Measurements from ENCODE around the gene CACNA2D1.

CACNA2D1 gene

DNA sequence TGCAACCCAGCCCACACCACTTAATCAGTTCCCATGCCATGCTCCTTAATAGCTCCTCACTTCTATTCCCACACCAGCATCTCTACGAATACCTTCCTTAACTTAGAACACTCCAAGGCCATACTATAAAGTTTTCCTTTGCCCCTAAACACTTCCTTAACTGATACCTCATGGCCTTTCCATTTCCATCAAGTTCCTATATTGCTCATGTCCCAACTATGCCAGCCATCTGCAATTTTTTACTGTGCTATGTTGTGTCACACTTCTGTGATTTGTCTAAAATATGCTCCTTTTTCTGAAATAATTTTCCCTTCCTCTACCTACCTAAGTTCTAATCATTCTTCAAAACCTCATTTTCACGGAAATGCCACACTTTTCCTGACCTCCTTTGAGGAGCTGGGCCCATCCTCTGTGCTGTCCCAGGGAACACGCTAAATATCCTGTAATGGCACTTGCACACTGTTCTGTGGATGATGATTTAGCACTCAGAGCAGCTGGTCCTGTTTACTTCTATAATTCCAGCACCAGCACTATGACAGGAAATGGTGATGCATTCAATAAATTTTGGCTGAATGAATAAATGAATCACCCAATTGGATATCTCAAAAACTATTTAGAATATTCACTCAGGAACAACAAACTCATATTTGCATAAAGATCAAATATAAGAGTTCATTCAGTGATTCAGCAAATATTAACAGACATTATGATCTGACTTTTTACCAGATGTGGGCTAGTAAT lies 407.3 kb downstream of the CACNA2D1 start:
- no peak for TF ChIP-seq FOXP2 (optimal IDR thresholded peaks at IDR 0.05; ENCODE audit: borderline replicate concordance, extremely low read depth, extremely low read length, insufficient read depth)
- no peak for TF ChIP-seq REST (IDR thresholded peaks at IDR 0.05; ENCODE audit: insufficient read depth in 1 of 2, low read depth in 2 of 2, low read length in 2 of 2)
- TF ChIP-seq POLR2AphosphoS5 (IDR thresholded peaks at IDR 0.05; ENCODE audit: low read depth, low read length), result no peak
- no peak for TF ChIP-seq TAF1 (IDR thresholded peaks at IDR 0.05; ENCODE audit: borderline replicate concordance, insufficient read depth, low read length)
- no peak for TF ChIP-seq SIN3A (IDR thresholded peaks at IDR 0.05; ENCODE audit: borderline replicate concordance, insufficient read depth, low read length)

DNA sequence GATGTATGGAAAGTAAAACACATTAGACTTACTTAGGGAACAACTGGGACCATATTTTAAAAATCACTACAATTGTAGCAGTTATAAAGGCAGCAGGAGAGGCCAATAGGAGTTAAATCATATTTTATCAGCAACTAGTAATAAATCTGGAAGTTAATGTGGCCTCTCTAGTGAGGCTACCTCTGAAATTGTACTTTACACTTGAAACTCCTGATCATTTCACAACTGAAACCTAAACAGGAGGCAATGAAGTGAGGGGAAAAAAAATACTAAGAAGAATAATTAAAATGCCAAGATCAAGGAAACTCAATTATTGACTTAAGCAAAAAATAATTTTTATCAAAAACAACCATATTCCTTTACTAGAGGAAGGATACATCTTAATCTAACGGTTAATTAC lies 408.1 kb downstream of the CACNA2D1 start:
- no peak for TF ChIP-seq POLR2AphosphoS5 (IDR thresholded peaks at IDR 0.05; ENCODE audit: low read depth, low read length)
- TF ChIP-seq FOXP2 (optimal IDR thresholded peaks at IDR 0.05; ENCODE audit: borderline replicate concordance, extremely low read depth, extremely low read length, insufficient read depth), result no peak
- TF ChIP-seq TAF1 (IDR thresholded peaks at IDR 0.05; ENCODE audit: borderline replicate concordance, insufficient read depth, low read length), result no peak
- no peak for TF ChIP-seq REST (IDR thresholded peaks at IDR 0.05; ENCODE audit: insufficient read depth in 1 of 2, low read depth in 2 of 2, low read length in 2 of 2)
- no peak for TF ChIP-seq SIN3A (IDR thresholded peaks at IDR 0.05; ENCODE audit: borderline replicate concordance, insufficient read depth, low read length)

DNA sequence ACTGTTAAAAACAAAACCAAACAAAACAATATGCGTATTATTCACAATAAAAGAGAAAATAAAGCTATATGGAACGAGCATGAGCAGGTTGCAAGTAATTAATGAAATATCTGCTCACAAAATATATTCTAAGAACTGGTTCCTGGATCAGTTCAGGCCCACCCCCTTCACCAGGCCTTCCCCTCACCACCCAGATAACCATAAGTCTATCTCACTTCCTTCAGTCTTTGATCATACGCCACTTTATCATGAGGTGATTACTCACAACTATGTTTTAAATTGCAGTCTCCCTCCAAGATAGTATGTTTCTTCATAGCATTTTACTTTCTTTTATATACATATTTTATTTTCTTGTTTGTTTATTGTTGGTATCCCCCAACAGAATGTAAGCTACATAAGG lies 410.7 kb downstream of the CACNA2D1 start:
- TF ChIP-seq POLR2AphosphoS5 (IDR thresholded peaks at IDR 0.05; ENCODE audit: low read depth, low read length), result no peak

DNA sequence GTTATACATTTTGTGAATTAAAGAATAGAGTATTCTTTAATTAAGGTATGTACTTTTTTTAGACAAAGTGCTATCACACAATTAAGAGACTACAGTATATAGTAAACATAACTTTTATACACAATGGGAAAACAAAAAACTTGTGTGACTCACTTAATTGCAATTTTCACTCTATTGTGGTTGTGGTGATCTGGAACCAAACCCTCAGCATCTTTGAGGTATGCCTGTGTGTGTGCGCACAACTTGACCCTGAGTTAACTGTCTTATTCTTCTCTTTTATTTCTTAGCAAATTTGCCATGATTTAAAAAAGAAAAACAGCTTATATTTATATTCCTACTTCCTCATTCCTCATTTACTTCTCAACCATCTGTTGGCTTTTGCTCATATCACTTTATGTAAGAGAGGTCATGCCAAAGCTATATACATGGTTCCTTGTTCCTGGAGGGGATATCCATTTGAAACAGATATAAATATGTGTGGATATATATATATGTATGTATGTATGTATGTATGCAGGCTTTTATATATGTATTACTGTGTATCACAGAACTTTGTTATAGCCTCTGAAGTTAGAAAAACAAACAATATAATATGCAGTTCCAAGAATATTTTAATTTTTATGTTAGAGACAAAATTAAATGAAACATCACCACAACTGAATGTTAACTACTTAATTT lies 414.2 kb downstream of the CACNA2D1 start:
- TF ChIP-seq SIN3A (IDR thresholded peaks at IDR 0.05; ENCODE audit: borderline replicate concordance, insufficient read depth, low read length) (no peak), TAF1 (IDR thresholded peaks at IDR 0.05; ENCODE audit: borderline replicate concordance, insufficient read depth, low read length) (no peak), FOXP2 (optimal IDR thresholded peaks at IDR 0.05; ENCODE audit: borderline replicate concordance, extremely low read depth, extremely low read length, insufficient read depth) (no peak), REST (IDR thresholded peaks at IDR 0.05; ENCODE audit: insufficient read depth in 1 of 2, low read depth in 2 of 2, low read length in 2 of 2) (no peak), POLR2AphosphoS5 (IDR thresholded peaks at IDR 0.05; ENCODE audit: low read depth, low read length) (no peak)

GRCh38 chr7:82028097-82028496 lies 415.5 kb downstream of the CACNA2D1 start:
- no peak for TF ChIP-seq TAF1 (IDR thresholded peaks at IDR 0.05; ENCODE audit: borderline replicate concordance, insufficient read depth, low read length)
- TF ChIP-seq SIN3A (IDR thresholded peaks at IDR 0.05; ENCODE audit: borderline replicate concordance, insufficient read depth, low read length), result no peak
- no peak for TF ChIP-seq REST (IDR thresholded peaks at IDR 0.05; ENCODE audit: insufficient read depth in 1 of 2, low read depth in 2 of 2, low read length in 2 of 2)
- TF ChIP-seq POLR2AphosphoS5 (IDR thresholded peaks at IDR 0.05; ENCODE audit: low read depth, low read length), result no peak
- TF ChIP-seq FOXP2 (optimal IDR thresholded peaks at IDR 0.05; ENCODE audit: borderline replicate concordance, extremely low read depth, extremely low read length, insufficient read depth), result no peak
